SK-N-MC (cell line): ENCODE measurements around the gene CHAC1.

Source experiments
- DNase-seq: peaks from one replicate; pipeline ENCODE4 v3.0.0-alpha.2; 2011; ENCODE audit warnings: low read depth, low spot score
- H3K27ac ChIP-seq: fragments of 200-600 bp; sonication (generic); 2 replicates; pipeline ENCODE4 v1.5.1; 2016; ENCODE audit warnings: mixed run types
- H3K36me3 ChIP-seq: fragments of 200-600 bp; sonication (generic); 2 replicates; pipeline ENCODE4 v1.6.1; 2017; ENCODE audit warnings: antibody characterized with exemption, low read length, mixed read lengths; ENCODE audit not compliant: insufficient read depth
- H3K4me3 ChIP-seq: fragments of 200-600 bp; sonication (generic); 2 replicates; pipeline ENCODE4 v1.5.1; 2016
- H3K9ac ChIP-seq: fragments of 200-600 bp; sonication (generic); 2 replicates; pipeline ENCODE4 v1.8.0; 2017; ENCODE audit warnings: mixed run types, mixed read lengths; ENCODE audit not compliant: insufficient read length
- H3K9me3 ChIP-seq: fragments of 200-600 bp; sonication (generic); 2 replicates; pipeline ENCODE4 v1.6.1; 2017; ENCODE audit warnings: low read depth, mild to moderate bottlenecking, antibody characterized with exemption, low read length, moderate library complexity, mixed read lengths
- EZH2 ChIP-seq: fragments of 200-600 bp; sonication (generic); IDR thresholded peaks from one replicate; pipeline ENCODE4 v1.6.1; 2017; ENCODE audit warnings: antibody characterized with exemption
- FOXP2 ChIP-seq: optimal IDR thresholded peaks from 2 replicates; pipeline ENCODE3; 2011; ENCODE audit warnings: mild to moderate bottlenecking, moderate library complexity; ENCODE audit not compliant: insufficient read depth; ENCODE audit errors: extremely low read length, control extremely low read depth
- POLR2AphosphoS5 ChIP-seq: IDR thresholded peaks from 2 replicates; pipeline ENCODE4 v1.6.1; 2012; ENCODE audit warnings: mild to moderate bottlenecking, low read depth, low read length, borderline replicate concordance

Gene CHAC1

GRCh38 chr15:40992241-40992741 is 39.0 kb downstream of the CHAC1 start:
- TF ChIP-seq EZH2 (no peak), POLR2AphosphoS5 (no peak), FOXP2 (no peak)
- DNase-seq: no peak
- H3K9me3 ChIP-seq: no peaks in the 10 kb centered on the region
- no peak overlapping the region for H3K4me3 ChIP-seq
- no peak overlapping the region for H3K9ac ChIP-seq
- H3K36me3 ChIP-seq: peaks cover 72% of the 10 kb centered on the region
- peak overlapping the region; percentile 80 for H3K27ac ChIP-seq

- Histone ChIP-seq H3K36me3 (peaks cover 72% of the 10 kb centered on the region), H3K27ac (peak overlapping the region; percentile 80), H3K9me3 (no peaks in the 10 kb centered on the region), H3K4me3 (no peak overlapping the region), H3K9ac (no peak overlapping the region)
- TF ChIP-seq FOXP2: no peak
- no peak for TF ChIP-seq POLR2AphosphoS5
- TF ChIP-seq EZH2: no peak
- DNase-seq: no peak
Measured at GRCh38 chr15:40992825-40993224, 39.6 kb downstream of the CHAC1 start.

- TF ChIP-seq FOXP2 (no peak), POLR2AphosphoS5 (no peak), EZH2 (no peak)
- H3K27ac ChIP-seq: no peak overlapping the region
- no peak overlapping the region for H3K9ac ChIP-seq
- H3K36me3 ChIP-seq: peaks cover 69% of the 10 kb centered on the region
- DNase-seq: no peak
- no peak overlapping the region for H3K4me3 ChIP-seq
- H3K9me3 ChIP-seq: no peaks in the 10 kb centered on the region
Measured at GRCh38 chr15:40995656-40996055, 42.4 kb downstream of the CHAC1 start.

GRCh38 chr15:40999190-40999589 is 45.9 kb downstream of the CHAC1 start:
- no peak overlapping the region for H3K27ac ChIP-seq
- H3K36me3 ChIP-seq: peaks cover 73% of the 10 kb centered on the region
- H3K9ac ChIP-seq: no peak overlapping the region
- H3K9me3 ChIP-seq: no peaks in the 10 kb centered on the region
- TF ChIP-seq POLR2AphosphoS5 (no peak), FOXP2 (no peak), EZH2 (no peak)
- no peak overlapping the region for H3K4me3 ChIP-seq
- no peak for DNase-seq

- no peak for DNase-seq
- H3K9ac ChIP-seq: no peak overlapping the region
- TF ChIP-seq FOXP2 (no peak), POLR2AphosphoS5 (no peak), EZH2 (no peak)
- H3K36me3 ChIP-seq: peaks cover 78% of the 10 kb centered on the region
- no peak overlapping the region for H3K27ac ChIP-seq
- no peak overlapping the region for H3K4me3 ChIP-seq
- no peaks in the 10 kb centered on the region for H3K9me3 ChIP-seq
Measured at GRCh38 chr15:41001524-41002214, 48.4 kb downstream of the CHAC1 start.

GRCh38 chr15:41004490-41004889 is 51.2 kb downstream of the CHAC1 start:
- TF ChIP-seq EZH2: no peak
- TF ChIP-seq POLR2AphosphoS5: no peak
- no peak for TF ChIP-seq FOXP2
- Histone ChIP-seq H3K27ac (no peak overlapping the region), H3K9ac (no peak overlapping the region), H3K36me3 (peaks cover 59% of the 10 kb centered on the region), H3K9me3 (no peaks in the 10 kb centered on the region), H3K4me3 (no peak overlapping the region)
- no peak for DNase-seq
